ENCODE measurements around the gene DNLZ.

DNA sequence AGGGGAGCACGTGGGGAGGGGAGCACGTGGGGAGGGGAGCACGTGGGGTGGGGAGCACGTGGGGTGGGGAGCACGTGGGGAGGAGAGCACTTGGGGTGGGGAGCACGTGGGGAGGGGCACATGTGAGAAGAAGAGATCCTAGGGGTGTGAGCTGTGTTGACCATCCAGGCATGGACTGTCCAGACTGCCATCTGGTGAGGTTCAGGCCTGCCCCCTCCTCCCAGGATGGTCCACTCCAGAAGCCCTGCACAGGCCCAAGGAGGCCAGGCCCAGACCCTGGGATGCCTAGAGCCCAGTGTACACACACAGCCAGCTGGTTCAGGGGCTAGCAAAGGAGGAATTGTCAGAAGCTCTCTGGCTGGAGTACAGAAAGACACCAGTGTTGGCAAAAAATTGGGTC is 34.1 kb upstream of the DNLZ start:
- TF ChIP-seq, protein P1, sequence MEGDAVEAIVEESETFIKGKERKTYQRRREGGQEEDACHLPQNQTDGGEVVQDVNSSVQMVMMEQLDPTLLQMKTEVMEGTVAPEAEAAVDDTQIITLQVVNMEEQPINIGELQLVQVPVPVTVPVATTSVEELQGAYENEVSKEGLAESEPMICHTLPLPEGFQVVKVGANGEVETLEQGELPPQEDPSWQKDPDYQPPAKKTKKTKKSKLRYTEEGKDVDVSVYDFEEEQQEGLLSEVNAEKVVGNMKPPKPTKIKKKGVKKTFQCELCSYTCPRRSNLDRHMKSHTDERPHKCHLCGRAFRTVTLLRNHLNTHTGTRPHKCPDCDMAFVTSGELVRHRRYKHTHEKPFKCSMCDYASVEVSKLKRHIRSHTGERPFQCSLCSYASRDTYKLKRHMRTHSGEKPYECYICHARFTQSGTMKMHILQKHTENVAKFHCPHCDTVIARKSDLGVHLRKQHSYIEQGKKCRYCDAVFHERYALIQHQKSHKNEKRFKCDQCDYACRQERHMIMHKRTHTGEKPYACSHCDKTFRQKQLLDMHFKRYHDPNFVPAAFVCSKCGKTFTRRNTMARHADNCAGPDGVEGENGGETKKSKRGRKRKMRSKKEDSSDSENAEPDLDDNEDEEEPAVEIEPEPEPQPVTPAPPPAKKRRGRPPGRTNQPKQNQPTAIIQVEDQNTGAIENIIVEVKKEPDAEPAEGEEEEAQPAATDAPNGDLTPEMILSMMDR (IDR thresholded peaks at IDR 0.05; ENCODE audit: extremely low read depth in 1 of 2, insufficient read depth in 1 of 2, low read depth in 1 of 2, low read length in 2 of 2) = no peak
- no peak for TF ChIP-seq POLR2AphosphoS5 (IDR thresholded peaks at IDR 0.05; ENCODE audit: insufficient read depth, low read depth, low read length)
- TF ChIP-seq EZH2 (IDR thresholded peaks at IDR 0.05; ENCODE audit: borderline replicate concordance, low read depth, low read length, severe bottlenecking) = no peak
- TF ChIP-seq, protein P2, sequence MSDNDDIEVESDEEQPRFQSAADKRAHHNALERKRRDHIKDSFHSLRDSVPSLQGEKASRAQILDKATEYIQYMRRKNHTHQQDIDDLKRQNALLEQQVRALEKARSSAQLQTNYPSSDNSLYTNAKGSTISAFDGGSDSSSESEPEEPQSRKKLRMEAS (IDR thresholded peaks at IDR 0.05; ENCODE audit: insufficient read depth, insufficient read length) = no peak
- TF ChIP-seq GATA2 (IDR thresholded peaks at IDR 0.05; ENCODE audit: insufficient read depth, insufficient read length, low read depth, low read length) = no peak
- no peak for TF ChIP-seq POLR2A (IDR thresholded peaks at IDR 0.05; ENCODE audit: low read depth, low read length)
- no peak for TF ChIP-seq JUN (IDR thresholded peaks at IDR 0.05; ENCODE audit: borderline replicate concordance, insufficient read depth, insufficient read length, low read depth)
- TF ChIP-seq MYC (IDR thresholded peaks at IDR 0.05; ENCODE audit: low read depth, low read length) = no peak
- no peak for TF ChIP-seq FOS (IDR thresholded peaks at IDR 0.05; ENCODE audit: borderline replicate concordance, insufficient read depth, low read length)

Data from endothelial cell of umbilical vein (primary cell).